ENCODE measurements around the gene TMEM101. TPM values are rescaled to one million over a fixed set of nuclear protein-coding genes. Genes with fewer than 3 reads are reported as not detected.

TMEM101 gene
- total RNA-seq, 1 donor from 2014 or later, result 23.6 TPM

- Mint-ChIP-seq H3K4me1 (ENCODE audit: unreplicated experiment) (no peaks in the 10 kb centered on the region), H3K36me3 (ENCODE audit: unreplicated experiment) (peaks cover 37% of the 10 kb centered on the region), H3K9me3 (ENCODE audit: unreplicated experiment) (no peaks in the 10 kb centered on the region), H3K27me3 (ENCODE audit: unreplicated experiment) (no peaks in the 10 kb centered on the region), H3K4me3 (ENCODE audit: unreplicated experiment) (no peak overlapping the region), H3K27ac (ENCODE audit: unreplicated experiment) (no peak overlapping the region)
- DNase-seq (ENCODE audit: extremely low spot score, unreplicated experiment), result no peak
- no peak for TF ChIP-seq CTCF (IDR thresholded peaks at IDR 0.05)
These were observed 19.2 kb upstream of the TMEM101 start for GRCh38 chr17:44033861-44034408.

- Mint-ChIP-seq H3K4me1 (ENCODE audit: unreplicated experiment) (no peaks in the 10 kb centered on the region), H3K4me3 (ENCODE audit: unreplicated experiment) (no peak overlapping the region), H3K9me3 (ENCODE audit: unreplicated experiment) (no peaks in the 10 kb centered on the region), H3K27ac (ENCODE audit: unreplicated experiment) (no peak overlapping the region), H3K27me3 (ENCODE audit: unreplicated experiment) (no peaks in the 10 kb centered on the region), H3K36me3 (ENCODE audit: unreplicated experiment) (peaks cover 19% of the 10 kb centered on the region)
- no peak for DNase-seq (ENCODE audit: extremely low spot score, unreplicated experiment)
- TF ChIP-seq CTCF (IDR thresholded peaks at IDR 0.05), result no peak
These were observed 15.7 kb upstream of the TMEM101 start for GRCh38 chr17:44030482-44030881.

- Mint-ChIP-seq H3K27me3 (ENCODE audit: unreplicated experiment) (no peaks in the 10 kb centered on the region), H3K9me3 (ENCODE audit: unreplicated experiment) (no peaks in the 10 kb centered on the region), H3K36me3 (ENCODE audit: unreplicated experiment) (peaks cover 19% of the 10 kb centered on the region), H3K4me3 (ENCODE audit: unreplicated experiment) (no peak overlapping the region), H3K4me1 (ENCODE audit: unreplicated experiment) (no peaks in the 10 kb centered on the region), H3K27ac (ENCODE audit: unreplicated experiment) (no peak overlapping the region)
- DNase-seq (ENCODE audit: extremely low spot score, unreplicated experiment), result no peak
- no peak for TF ChIP-seq CTCF (IDR thresholded peaks at IDR 0.05)
These were observed 15.0 kb upstream of the TMEM101 start for GRCh38 chr17:44029736-44030135.

GRCh38 chr17:44024853-44025252 is 10.1 kb upstream of the TMEM101 start:
- Mint-ChIP-seq H3K27me3 (ENCODE audit: unreplicated experiment) (no peaks in the 10 kb centered on the region), H3K27ac (ENCODE audit: unreplicated experiment) (no peak overlapping the region), H3K9me3 (ENCODE audit: unreplicated experiment) (no peaks in the 10 kb centered on the region), H3K4me3 (ENCODE audit: unreplicated experiment) (no peak overlapping the region), H3K4me1 (ENCODE audit: unreplicated experiment) (no peaks in the 10 kb centered on the region), H3K36me3 (ENCODE audit: unreplicated experiment) (peaks cover 10% of the 10 kb centered on the region)
- no peak for DNase-seq (ENCODE audit: extremely low spot score, unreplicated experiment)
- no peak for TF ChIP-seq CTCF (IDR thresholded peaks at IDR 0.05)

GRCh38 chr17:44024271-44024663 is 9.5 kb upstream of the TMEM101 start:
- Mint-ChIP-seq H3K4me3 (ENCODE audit: unreplicated experiment) (no peak overlapping the region), H3K4me1 (ENCODE audit: unreplicated experiment) (no peaks in the 10 kb centered on the region), H3K36me3 (ENCODE audit: unreplicated experiment) (peaks cover 10% of the 10 kb centered on the region), H3K27me3 (ENCODE audit: unreplicated experiment) (no peaks in the 10 kb centered on the region), H3K27ac (ENCODE audit: unreplicated experiment) (no peak overlapping the region), H3K9me3 (ENCODE audit: unreplicated experiment) (no peaks in the 10 kb centered on the region)
- DNase-seq (ENCODE audit: extremely low spot score, unreplicated experiment), result no peak
- no peak for TF ChIP-seq CTCF (IDR thresholded peaks at IDR 0.05)

Data from osteocyte (in vitro differentiated cells).